Measurements from ENCODE around the gene INO80D. TPM values are rescaled to one million over a fixed set of nuclear protein-coding genes. Genes with fewer than 3 reads are reported as not detected.
A peak's percentile ranks its signal among the peaks of the same experiment; 100 is the strongest.

Gene INO80D
- total and polyA plus RNA-seq, 2 donors (not counting 1 experiment from before 2014, with no cell fraction given), result 4.8 to 7.4 TPM

- H3K27ac ChIP-seq (ENCODE audit: insufficient read depth, low read length), result no peak overlapping the region
- no peak overlapping the region for H3K4me2 ChIP-seq (ENCODE audit: extremely low read depth, insufficient read depth, low read length)
- no peaks in the 10 kb centered on the region for H3K4me1 ChIP-seq (ENCODE audit: control insufficient read depth, extremely low read depth, insufficient read depth, low read length)
- DNase-seq (ENCODE audit: low read depth in 2 of 2), result peak in 1 of 2 donors; percentile 19
- H3K79me2 ChIP-seq (ENCODE audit: control insufficient read depth, insufficient read depth, low read length), result no peaks in the 10 kb centered on the region
- H3K36me3 ChIP-seq (ENCODE audit: control insufficient read depth, insufficient read depth, low read length), result no peaks in the 10 kb centered on the region
- no peaks in the 10 kb centered on the region for H3K9me3 ChIP-seq (ENCODE audit: control insufficient read depth, insufficient read depth, low read depth, low read length)
- H2AFZ ChIP-seq (ENCODE audit: low read length), result no peak overlapping the region
- H4K20me1 ChIP-seq (ENCODE audit: control insufficient read depth, extremely low read depth, insufficient read depth, low read length), result no peaks in the 10 kb centered on the region
- TF ChIP-seq EZH2 (IDR thresholded peaks at IDR 0.05; ENCODE audit: low read length, missing control alignments), result no peak
- no peak for TF ChIP-seq CTCF (conservative IDR thresholded peaks at IDR 0.05 in 1 of 2, IDR thresholded peaks at IDR 0.05 in 1 of 2; ENCODE audit: low read depth in 1 of 2, low read length in 2 of 2)
- H3K27me3 ChIP-seq (ENCODE audit: control insufficient read depth, insufficient read depth, low read length), result no peaks in the 10 kb centered on the region
- no peak overlapping the region for H3K9ac ChIP-seq (ENCODE audit: insufficient read depth, low read length)
- no peak overlapping the region for H3K4me3 ChIP-seq (replicated peaks in 1 of 4; ENCODE audit: control extremely low read depth in 1 of 4, insufficient read depth in 1 of 4, low read depth in 3 of 4, low read length in 4 of 4)
Measured at GRCh38 chr2:206001912-206002311, 84.1 kb downstream of the INO80D start.

- H3K9ac ChIP-seq (ENCODE audit: insufficient read depth, low read length), result no peak overlapping the region
- no peak overlapping the region for H3K27ac ChIP-seq (ENCODE audit: insufficient read depth, low read length)
- no peak for TF ChIP-seq EZH2 (IDR thresholded peaks at IDR 0.05; ENCODE audit: low read length, missing control alignments)
- no peak for TF ChIP-seq CTCF (conservative IDR thresholded peaks at IDR 0.05 in 1 of 2, IDR thresholded peaks at IDR 0.05 in 1 of 2; ENCODE audit: low read depth in 1 of 2, low read length in 2 of 2)
- H2AFZ ChIP-seq (ENCODE audit: low read length), result no peak overlapping the region
- no peak for DNase-seq (ENCODE audit: low read depth in 2 of 2)
- H3K4me1 ChIP-seq (ENCODE audit: control insufficient read depth, extremely low read depth, insufficient read depth, low read length), result no peaks in the 10 kb centered on the region
- no peaks in the 10 kb centered on the region for H3K27me3 ChIP-seq (ENCODE audit: control insufficient read depth, insufficient read depth, low read length)
- H4K20me1 ChIP-seq (ENCODE audit: control insufficient read depth, extremely low read depth, insufficient read depth, low read length), result no peaks in the 10 kb centered on the region
- no peaks in the 10 kb centered on the region for H3K9me3 ChIP-seq (ENCODE audit: control insufficient read depth, insufficient read depth, low read depth, low read length)
- no peak overlapping the region for H3K4me3 ChIP-seq (replicated peaks in 1 of 4; ENCODE audit: control extremely low read depth in 1 of 4, insufficient read depth in 1 of 4, low read depth in 3 of 4, low read length in 4 of 4)
- H3K4me2 ChIP-seq (ENCODE audit: extremely low read depth, insufficient read depth, low read length), result no peak overlapping the region
- no peaks in the 10 kb centered on the region for H3K36me3 ChIP-seq (ENCODE audit: control insufficient read depth, insufficient read depth, low read length)
- H3K79me2 ChIP-seq (ENCODE audit: control insufficient read depth, insufficient read depth, low read length), result no peaks in the 10 kb centered on the region
Measured at GRCh38 chr2:206000776-206001175, 85.2 kb downstream of the INO80D start.

GRCh38 chr2:205998583-205998982, 87.4 kb downstream of the INO80D start:
- H3K4me2 ChIP-seq (ENCODE audit: extremely low read depth, insufficient read depth, low read length), result no peak overlapping the region
- H3K27ac ChIP-seq (ENCODE audit: insufficient read depth, low read length), result no peak overlapping the region
- H3K79me2 ChIP-seq (ENCODE audit: control insufficient read depth, insufficient read depth, low read length), result no peaks in the 10 kb centered on the region
- no peaks in the 10 kb centered on the region for H3K27me3 ChIP-seq (ENCODE audit: control insufficient read depth, insufficient read depth, low read length)
- peaks cover 2% of the 10 kb centered on the region for H3K36me3 ChIP-seq (ENCODE audit: control insufficient read depth, insufficient read depth, low read length)
- H2AFZ ChIP-seq (ENCODE audit: low read length), result no peak overlapping the region
- TF ChIP-seq EZH2 (IDR thresholded peaks at IDR 0.05; ENCODE audit: low read length, missing control alignments), result no peak
- no peak for TF ChIP-seq CTCF (conservative IDR thresholded peaks at IDR 0.05 in 1 of 2, IDR thresholded peaks at IDR 0.05 in 1 of 2; ENCODE audit: low read depth in 1 of 2, low read length in 2 of 2)
- H4K20me1 ChIP-seq (ENCODE audit: control insufficient read depth, extremely low read depth, insufficient read depth, low read length), result no peaks in the 10 kb centered on the region
- H3K4me1 ChIP-seq (ENCODE audit: control insufficient read depth, extremely low read depth, insufficient read depth, low read length), result no peaks in the 10 kb centered on the region
- no peak overlapping the region for H3K9ac ChIP-seq (ENCODE audit: insufficient read depth, low read length)
- H3K9me3 ChIP-seq (ENCODE audit: control insufficient read depth, insufficient read depth, low read depth, low read length), result no peaks in the 10 kb centered on the region
- peak in 1 of 2 donors; percentile 28 for DNase-seq (ENCODE audit: low read depth in 2 of 2)
- no peak overlapping the region for H3K4me3 ChIP-seq (replicated peaks in 1 of 4; ENCODE audit: control extremely low read depth in 1 of 4, insufficient read depth in 1 of 4, low read depth in 3 of 4, low read length in 4 of 4)

Data from fibroblast of lung (primary cell).